NT2/D1 (cell line): ENCODE data around the gene DLG2.

Experiments
- SUZ12 ChIP-seq: IDR thresholded peaks from 2 replicates; pipeline ENCODE4 v1.6.1; 2011; ENCODE audit not compliant: insufficient read length, insufficient read depth; ENCODE audit errors: extremely low read depth
- YY1 ChIP-seq: IDR thresholded peaks from 2 replicates; pipeline ENCODE4 v1.6.1; 2011; ENCODE audit not compliant: insufficient read length, insufficient read depth
- ZNF274 ChIP-seq: IDR thresholded peaks from 2 replicates; pipeline ENCODE4 v1.6.1; 2011; ENCODE audit warnings: mild to moderate bottlenecking, low read depth, low read length

- TF ChIP-seq YY1 (no peak), ZNF274 (no peak), SUZ12 (no peak)
Observed at GRCh38 chr11:84564867-84565184, 1062.3 kb downstream of the DLG2 start.
